Panc1 (cell line): ENCODE data around the gene ANK3. TPM values are rescaled to one million over a fixed set of nuclear protein-coding genes. Genes with fewer than 3 reads are reported as not detected.

Source experiments
- ATAC-seq: fragments of 200-7000 bp; cut with Tn5 transposase; 2 replicates; pipeline ENCODE4 v1.9.1; 2020; ENCODE audit warnings: mild to moderate bottlenecking, moderate library complexity
- BruUV-seq: library from RNA; stranded (reverse); fragments of 400-500 nt; replicated peaks from 2 replicates; lab custom pipeline; 2021; lab: Mats Ljungman, UMichigan
- CTCF ChIA-PET: fragments of 300-600 bp; sonication (Branson Sonifier 250); formaldehyde crosslinking; loops from one replicate; lab custom pipeline; 2022; ENCODE audit warnings: antibody characterized with exemption; lab: Charles Lee
- POLR2A ChIA-PET: fragments of 300-600 bp; sonication (Branson Sonifier 250); formaldehyde crosslinking; loops from one replicate; lab custom pipeline; 2022; ENCODE audit warnings: antibody characterized with exemption; lab: Charles Lee
- DNase-seq: peaks from one replicate; pipeline ENCODE4 v3.0.0-alpha.2; 2010; ENCODE audit warnings: low read depth, low spot score
- H3K27ac ChIP-seq: 2 replicates; pipeline ENCODE4 v1.5.1; 2011; ENCODE audit warnings: mild to moderate bottlenecking, low read length, inconsistent platforms
- H3K27me3 ChIP-seq: fragments of 200-500 bp; sonication (Bioruptor generic); 2 replicates; pipeline ENCODE4 v1.6.0; 2014; ENCODE audit warnings: low read length, inconsistent platforms; ENCODE audit not compliant: control insufficient read depth, insufficient read depth
- H3K36me3 ChIP-seq: fragments of 200-500 bp; sonication (Bioruptor generic); 2 replicates; pipeline ENCODE4 v1.5.1; 2014; ENCODE audit warnings: inconsistent platforms, mild to moderate bottlenecking, low read length, moderate library complexity; ENCODE audit not compliant: control insufficient read depth, insufficient read depth
- H3K4me1 ChIP-seq: 2 replicates; pipeline ENCODE4 v1.5.1; 2011; ENCODE audit warnings: inconsistent platforms, mild to moderate bottlenecking, low read length, moderate library complexity; ENCODE audit not compliant: control insufficient read depth, insufficient read depth
- H3K4me3 ChIP-seq, 2 experiments: 2 replicates each; pipeline ENCODE4 v1.5.1; 2011 to 2012; ENCODE audit warnings: low read depth in 2 of 2, low read length in 2 of 2, mild to moderate bottlenecking in 2 of 2, inconsistent platforms in 1 of 2, moderate library complexity in 1 of 2
- H3K9me3 ChIP-seq: fragments of 200-500 bp; sonication (Bioruptor generic); 2 replicates; pipeline ENCODE4 v1.5.1; 2014; ENCODE audit warnings: low read depth, mild to moderate bottlenecking, inconsistent platforms, low read length, moderate library complexity; ENCODE audit not compliant: control insufficient read depth, insufficient read depth
- POLR2AphosphoS5 ChIP-seq: IDR thresholded peaks from 2 replicates; pipeline ENCODE4 v1.6.1; 2012; ENCODE audit warnings: mild to moderate bottlenecking, low read depth, low read length, moderate library complexity
- REST ChIP-seq, 2 experiments: IDR thresholded peaks; 2 replicates each; pipeline ENCODE4 v1.6.1; 2011 to 2012; ENCODE audit warnings: low read depth in 2 of 2, control low read depth in 1 of 2, low read length in 1 of 2, mild to moderate bottlenecking in 1 of 2, moderate library complexity in 1 of 2; ENCODE audit not compliant: insufficient read depth in 1 of 2
- SIN3A ChIP-seq: IDR thresholded peaks from 2 replicates; pipeline ENCODE4 v1.6.1; 2012; ENCODE audit warnings: low read depth, mild to moderate bottlenecking, low read length, moderate library complexity, borderline replicate concordance; ENCODE audit not compliant: insufficient read depth
- TCF7L2 ChIP-seq: IDR thresholded peaks from 2 replicates; pipeline ENCODE4 v1.6.1; 2011; ENCODE audit warnings: mild to moderate bottlenecking, low read depth, low read length, inconsistent platforms
- in situ Hi-C: cut with HindIII; loops from 2 replicates; pipeline ENCODE4 v1.10.0; 2016; ENCODE audit warnings: low sequenced_read_pairs, low pct_unique_long_range_greater_than_20kb
- intact Hi-C: fragments of 100-400 bp; cut with micrococcal nuclease; formaldehyde crosslinking; loops from one replicate; pipeline ENCODE4 v1.10.0; 2022; ENCODE audit not compliant: unreplicated experiment
- total RNA-seq: library from RNA; stranded (reverse); gene quantifications from one replicate; pipeline ENCODE4 v1.2.1, GENCODE V29; 2021; ENCODE audit not compliant: unreplicated experiment
- TF ChIP-seq, protein P1 (sequence below): fragments of 450-650 bp; IDR thresholded peaks from 2 replicates; pipeline ENCODE4 v1.5.1; 2017; ENCODE audit warnings: mild to moderate bottlenecking

ANK3 gene
- total RNA-seq, 1 experiment from 2014 or later = 2.5 TPM

DNA sequence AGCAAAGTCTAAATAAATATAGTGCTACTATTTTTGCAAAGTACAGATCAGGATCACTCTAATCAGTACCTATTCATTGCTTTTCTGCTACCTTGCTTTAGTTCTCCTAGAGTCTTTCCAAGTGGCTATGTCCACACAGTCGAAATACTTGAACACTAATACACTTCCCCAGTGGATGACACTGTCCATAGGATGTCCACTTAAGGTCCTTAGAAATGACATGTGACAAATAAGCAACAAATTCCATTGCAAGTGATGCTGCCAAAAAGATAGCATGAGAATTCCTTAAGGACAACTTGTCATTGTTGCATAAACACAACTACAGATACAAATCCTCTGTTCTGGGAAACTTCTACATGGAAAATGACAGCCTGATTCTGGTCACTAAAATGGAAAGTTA is 93.6 kb downstream of the ANK3 start:
- intact Hi-C loops = no loop called here
- H3K4me1 ChIP-seq = no peaks in the 10 kb centered on the region

DNA sequence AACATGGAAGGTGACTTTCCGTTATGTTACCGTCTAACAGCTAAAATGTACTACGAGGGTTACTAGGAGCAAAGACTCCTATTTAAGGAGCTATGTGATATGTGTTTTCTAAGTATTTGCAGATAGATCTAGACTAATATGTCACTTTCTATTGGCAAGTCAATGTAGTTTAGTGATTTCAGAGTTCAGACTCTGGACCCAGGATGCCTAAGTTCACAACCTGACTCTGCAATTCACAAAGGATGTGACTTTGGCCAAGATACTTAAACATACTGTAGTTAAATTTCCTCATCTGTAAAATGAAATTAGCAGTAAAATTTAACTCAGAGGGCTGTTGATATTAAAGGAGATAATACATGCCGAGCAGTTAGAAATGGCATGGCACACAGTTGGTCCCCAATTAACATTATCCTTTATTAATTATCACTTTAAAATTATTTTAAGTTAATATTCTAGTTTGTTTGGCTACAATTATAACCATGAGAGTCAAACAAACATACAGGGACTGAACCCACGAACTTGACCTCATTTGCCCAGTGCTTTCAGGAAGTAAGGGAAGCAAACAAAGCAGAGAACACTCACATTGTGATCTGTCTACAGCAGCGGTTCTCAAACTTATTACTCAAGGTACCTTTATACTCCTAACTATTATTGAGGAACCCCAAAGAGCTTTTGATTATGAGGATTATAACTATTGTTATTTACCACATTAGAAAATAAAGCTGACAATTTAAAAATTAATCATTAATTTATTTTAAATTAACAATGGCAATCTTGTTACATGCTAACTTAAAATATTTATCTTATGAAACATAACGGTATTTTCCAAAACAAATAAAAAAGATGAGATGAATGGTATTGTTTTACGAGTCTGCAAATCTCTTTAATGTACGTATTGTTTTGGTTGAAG is 94.4 kb downstream of the ANK3 start:
- H3K9me3 ChIP-seq = no peaks in the 10 kb centered on the region
- intact Hi-C loops (no loop called here), in situ Hi-C loops (no loop called here)
- CTCF ChIA-PET = no interaction called here
- no peaks in the 10 kb centered on the region for H3K36me3 ChIP-seq
- H3K4me3 ChIP-seq = no peak overlapping the region
- BruUV-seq = no TSS peak
- H3K27me3 ChIP-seq = no peaks in the 10 kb centered on the region
- POLR2A ChIA-PET = no interaction called here
- no peaks in the 10 kb centered on the region for H3K4me1 ChIP-seq
- no peak overlapping the region for H3K27ac ChIP-seq
- ATAC-seq (no peak), DNase-seq (no peak)
- TF ChIP-seq REST (IDR thresholded peaks at IDR 0.05; ENCODE audit: insufficient read depth in 1 of 2, low read depth in 2 of 2, low read length in 1 of 2) = no peak
- no peak for TF ChIP-seq POLR2AphosphoS5

More for the DNA sequence above, 93.6 kb downstream of the ANK3 start:
- in situ Hi-C loops = no loop called here
- no peak overlapping the region for H3K27ac ChIP-seq
- H3K36me3 ChIP-seq = no peaks in the 10 kb centered on the region
- ChIA-PET POLR2A (no interaction called here), CTCF (no interaction called here)
- H3K4me3 ChIP-seq = no peak overlapping the region
- H3K27me3 ChIP-seq = no peaks in the 10 kb centered on the region
- no peak for TF ChIP-seq SIN3A
- TF ChIP-seq, protein P1, sequence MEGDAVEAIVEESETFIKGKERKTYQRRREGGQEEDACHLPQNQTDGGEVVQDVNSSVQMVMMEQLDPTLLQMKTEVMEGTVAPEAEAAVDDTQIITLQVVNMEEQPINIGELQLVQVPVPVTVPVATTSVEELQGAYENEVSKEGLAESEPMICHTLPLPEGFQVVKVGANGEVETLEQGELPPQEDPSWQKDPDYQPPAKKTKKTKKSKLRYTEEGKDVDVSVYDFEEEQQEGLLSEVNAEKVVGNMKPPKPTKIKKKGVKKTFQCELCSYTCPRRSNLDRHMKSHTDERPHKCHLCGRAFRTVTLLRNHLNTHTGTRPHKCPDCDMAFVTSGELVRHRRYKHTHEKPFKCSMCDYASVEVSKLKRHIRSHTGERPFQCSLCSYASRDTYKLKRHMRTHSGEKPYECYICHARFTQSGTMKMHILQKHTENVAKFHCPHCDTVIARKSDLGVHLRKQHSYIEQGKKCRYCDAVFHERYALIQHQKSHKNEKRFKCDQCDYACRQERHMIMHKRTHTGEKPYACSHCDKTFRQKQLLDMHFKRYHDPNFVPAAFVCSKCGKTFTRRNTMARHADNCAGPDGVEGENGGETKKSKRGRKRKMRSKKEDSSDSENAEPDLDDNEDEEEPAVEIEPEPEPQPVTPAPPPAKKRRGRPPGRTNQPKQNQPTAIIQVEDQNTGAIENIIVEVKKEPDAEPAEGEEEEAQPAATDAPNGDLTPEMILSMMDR = no peak
- TF ChIP-seq REST (IDR thresholded peaks at IDR 0.05; ENCODE audit: insufficient read depth in 1 of 2, low read depth in 2 of 2, low read length in 1 of 2) = no peak
- no peak for TF ChIP-seq TCF7L2
- TF ChIP-seq POLR2AphosphoS5 = no peak
- no peaks in the 10 kb centered on the region for H3K9me3 ChIP-seq
- DNase-seq (no peak), ATAC-seq (no peak)
- no TSS peak for BruUV-seq
